ENCODE data around the gene UBXN11.

The UBXN11 gene

GRCh38 chr1:26306290-26307229 is at the start of gene UBXN11:
UBXN11 (minus strand) TSS chr1:26306636; CDS start chr1:26302883, 3,753 bp downstream.
- DNase-seq: peak; percentile 99

- DNase-seq: no peak
Observed at GRCh38 chr1:26356106-26356505, 49.7 kb upstream of the UBXN11 start.

- no peak for DNase-seq
Observed at GRCh38 chr1:26354972-26355371, 48.5 kb upstream of the UBXN11 start.

- DNase-seq: no peak
Observed at GRCh38 chr1:26353976-26354820, 47.8 kb upstream of the UBXN11 start, which contains the start of gene CRYBG2. CRYBG2 (minus strand) TSS chr1:26354130; CDS start chr1:26346657, 7,473 bp downstream.

GRCh38 chr1:26353210-26353859 is 46.9 kb upstream of the UBXN11 start:
- no peak for DNase-seq

GRCh38 chr1:26352338-26352679 is 45.9 kb upstream of the UBXN11 start:
- DNase-seq: no peak

- DNase-seq: no peak
Observed at GRCh38 chr1:26351590-26352337, 45.3 kb upstream of the UBXN11 start.

GRCh38 chr1:26350701-26351589 is 44.5 kb upstream of the UBXN11 start:
- DNase-seq: no peak

GRCh38 chr1:26350343-26350700 is 43.9 kb upstream of the UBXN11 start:
- no peak for DNase-seq

GRCh38 chr1:26349877-26350244 is 43.4 kb upstream of the UBXN11 start:
- DNase-seq: no peak

GRCh38 chr1:26349188-26349876 is 42.9 kb upstream of the UBXN11 start:
- DNase-seq: no peak

GRCh38 chr1:26346274-26347033 is 40.0 kb upstream of the UBXN11 start:
- DNase-seq: no peak

GRCh38 chr1:26345718-26346117 is 39.3 kb upstream of the UBXN11 start:
- no peak for DNase-seq

- no peak for DNase-seq
Observed at GRCh38 chr1:26344147-26344920, 37.9 kb upstream of the UBXN11 start.

GRCh38 chr1:26340047-26340481 is 33.6 kb upstream of the UBXN11 start:
- no peak for DNase-seq

- no peak for DNase-seq
Observed at GRCh38 chr1:26338670-26339069, 32.2 kb upstream of the UBXN11 start.

- DNase-seq: no peak
Observed at GRCh38 chr1:26337625-26338024, 31.2 kb upstream of the UBXN11 start.

GRCh38 chr1:26337206-26337535 is 30.7 kb upstream of the UBXN11 start:
- no peak for DNase-seq

- peak; percentile 89 for DNase-seq
Observed at GRCh38 chr1:26336477-26337205, 30.2 kb upstream of the UBXN11 start.
